Testis (tissue), 3 donors: ENCODE results near the gene TMEM14C. TPM values are rescaled to one million over a fixed set of nuclear protein-coding genes. Genes with fewer than 3 reads are reported as not detected.

Experiments used
- DNase-seq: peaks from one replicate; pipeline ENCODE4 v3.0.0-alpha.2; 2019
- H3K27ac ChIP-seq, 2 donors: fragments of 200-600 bp; sonication (generic); one replicate each; pipeline ENCODE4 v1.5.1; 2019
- H3K27me3 ChIP-seq: fragments of 200-600 bp; sonication (generic); one replicate; pipeline ENCODE4 v1.5.1; 2019
- H3K36me3 ChIP-seq: fragments of 200-600 bp; sonication (generic); one replicate; pipeline ENCODE4 v1.5.1; 2017; ENCODE audit warnings: low read depth; ENCODE audit errors: missing control alignments
- H3K4me1 ChIP-seq: fragments of 200-600 bp; sonication (generic); one replicate; pipeline ENCODE4 v1.5.1; 2019
- H3K4me3 ChIP-seq, 2 donors: fragments of 200-600 bp; sonication (generic); one replicate each; pipeline ENCODE4 v1.5.1; 2017 to 2019
- H3K9me3 ChIP-seq: fragments of 200-600 bp; sonication (generic); one replicate; pipeline ENCODE4 v1.5.1; 2017
- CTCF ChIP-seq, 3 experiments: fragments of 450-650 bp in 2 of 3; fragments of 200-600 bp in 1 of 3; sonication (generic) in 1 of 3; IDR thresholded peaks; one replicate each; pipeline ENCODE4 v1.5.1; 2016 to 2019; ENCODE audit warnings: antibody characterized with exemption in 3 of 3, mild to moderate bottlenecking in 2 of 3, moderate library complexity in 1 of 3
- POLR2A ChIP-seq: fragments of 450-650 bp; IDR thresholded peaks from one replicate; pipeline ENCODE4 v1.6.1; 2017; ENCODE audit warnings: antibody characterized with exemption, mild to moderate bottlenecking, moderate library complexity
- WGBS, 2 donors: methylation state at CpG; one replicate each; pipeline ENCODE4 v1.1.5; 2018; 5-methylcytosine and 5-hydroxymethylcytosine counted together
- intact Hi-C: fragments of 100-400 bp; cut with DNase I; formaldehyde crosslinking; loops from one replicate; pipeline ENCODE4 v1.15.1; 2023; ENCODE audit warnings: low total_unique reads
- polyA plus RNA-seq: library from polyadenylated mRNA; stranded (reverse); fragments of 350-450 nt; fragmentation: Illumina TruSeq; extraction: RNeasy Lipid Tissue Mini Kit (QIAGEN cat#74804); gene quantifications from one replicate; pipeline ENCODE4 v1.2.3, GENCODE V29; 2014; ENCODE audit warnings: low read depth, low replicate concordance; ENCODE audit not compliant: insufficient read depth
- total RNA-seq, 2 donors: library from RNA; depleted of rRNA; stranded (reverse); fragments of >200 nt; gene quantifications; one replicate each; pipeline ENCODE4 v1.2.3, GENCODE V29; 2016

Gene TMEM14C
- total and polyA plus RNA-seq, 3 donors from 2014 or later, result 71.3 to 90.1 (median 83.4) TPM

GRCh38 chr6:10742251-10742650, 19.4 kb downstream of the TMEM14C start:
- Histone ChIP-seq H3K4me1 (no peaks in the 10 kb centered on the region), H3K27me3 (no peaks in the 10 kb centered on the region), H3K9me3 (no peaks in the 10 kb centered on the region), H3K27ac (no peak overlapping the region), H3K4me3 (peak overlapping the region in 1 of 2 donors; percentile 28), H3K36me3 (no peaks in the 10 kb centered on the region)
- TF ChIP-seq CTCF (IDR thresholded peaks at IDR 0.05) (no peak), POLR2A (no peak)
- 86 to 89% methylated on average over 12 of the region's 12 CpGs for WGBS, 2 donors
- DNase-seq, result no peak
- intact Hi-C loops, result no loop called here

- DNase-seq, result no peak
- TF ChIP-seq POLR2A, result no peak
- TF ChIP-seq CTCF (IDR thresholded peaks at IDR 0.05), result no peak
- no peak overlapping the region for H3K27ac ChIP-seq
- intact Hi-C loops, result no loop called here
- H3K9me3 ChIP-seq, result no peaks in the 10 kb centered on the region
- H3K27me3 ChIP-seq, result no peaks in the 10 kb centered on the region
- WGBS, 2 donors, result 88 to 94% methylated on average over 6 of the region's 6 CpGs
- H3K4me1 ChIP-seq, result peaks cover 3% of the 10 kb centered on the region
- no peak overlapping the region for H3K4me3 ChIP-seq
- no peaks in the 10 kb centered on the region for H3K36me3 ChIP-seq
Measured at GRCh38 chr6:10743515-10743914, 20.6 kb downstream of the TMEM14C start.

- 78 to 82% methylated on average over 5 of the region's 5 CpGs for WGBS, 2 donors
- no peaks in the 10 kb centered on the region for H3K36me3 ChIP-seq
- H3K9me3 ChIP-seq, result no peaks in the 10 kb centered on the region
- no peak overlapping the region for H3K27ac ChIP-seq
- intact Hi-C loops, result loop anchor here (5.0 kb wide), 1 partner anchor 53 kb away; the partner anchor contains the start of genes C6orf52 and PAK1IP1
- H3K4me1 ChIP-seq, result peaks cover 17% of the 10 kb centered on the region
- no peak for DNase-seq
- TF ChIP-seq CTCF (IDR thresholded peaks at IDR 0.05) (no peak), POLR2A (no peak)
- no peak overlapping the region for H3K4me3 ChIP-seq
- no peaks in the 10 kb centered on the region for H3K27me3 ChIP-seq
Measured at GRCh38 chr6:10745116-10745515, 22.2 kb downstream of the TMEM14C start.

GRCh38 chr6:10746915-10747250, 24.0 kb downstream of the TMEM14C start:
- H3K4me1 ChIP-seq, result peaks cover 23% of the 10 kb centered on the region
- WGBS, 2 donors, result 26 to 40% methylated on average over 9 of the region's 9 CpGs
- TF ChIP-seq POLR2A (no peak), CTCF (IDR thresholded peaks at IDR 0.05) (no peak)
- H3K9me3 ChIP-seq, result no peaks in the 10 kb centered on the region
- DNase-seq, result no peak
- peak overlapping the region in 1 of 2 donors; percentile 78 for H3K27ac ChIP-seq
- H3K4me3 ChIP-seq, result peak overlapping the region; percentile 69 to 90
- no peaks in the 10 kb centered on the region for H3K27me3 ChIP-seq
- no peaks in the 10 kb centered on the region for H3K36me3 ChIP-seq
- intact Hi-C loops, result loop anchor here (5.0 kb wide), 1 partner anchor 55 kb away; the partner anchor contains the start of genes C6orf52 and PAK1IP1

GRCh38 chr6:10747251-10747972, 24.5 kb downstream of the TMEM14C start, which contains the start of gene TMEM14B:
TMEM14B (plus strand) TSS chr6:10747805; CDS start chr6:10749246, 1,441 bp downstream.
- TF ChIP-seq CTCF (IDR thresholded peaks at IDR 0.05) (no peak), POLR2A (no peak)
- Histone ChIP-seq H3K27me3 (no peaks in the 10 kb centered on the region), H3K27ac (peak within 1 kb of the TSS; percentile 36 to 78), H3K36me3 (no peaks in the 10 kb centered on the region), H3K4me1 (peaks cover 23% of the 10 kb centered on the region), H3K4me3 (peak within 1 kb of the TSS; percentile 69 to 90), H3K9me3 (no peaks in the 10 kb centered on the region)
- WGBS, 2 donors, result 1% methylated on average over 32 to 52 of the region's 52 CpGs
- intact Hi-C loops, result loop anchor here (5.0 kb wide), 1 partner anchor 55 kb away; the partner anchor contains the start of genes C6orf52 and PAK1IP1
- DNase-seq, result peak; percentile 99
